SK-N-SH treated with all-trans-retinoic acid at 6 μM for 48 hours (cell line): ENCODE measurements around the gene TMEM245.

Experiments used
- ATAC-seq: fragments of 200-7000 bp; cut with Tn5 transposase; 3 replicates; pipeline ENCODE4 v1.9.1; 2020; ENCODE audit warnings: mild to moderate bottlenecking, moderate library complexity
- ARNTL ChIP-seq: fragments of 450-650 bp; formaldehyde crosslinking; IDR thresholded peaks from 2 replicates; pipeline ENCODE4 v1.5.0; 2020; ENCODE audit warnings: low read depth, mild to moderate bottlenecking, moderate library complexity, borderline replicate concordance
- CSDC2 ChIP-seq: fragments of 250-450 bp; sonication (Bioruptor Pico); IDR thresholded peaks from 2 replicates; pipeline ENCODE4 v1.5.0; 2020; ENCODE audit warnings: mild to moderate bottlenecking, moderate library complexity
- GLIS3 ChIP-seq: fragments of 250-450 bp; sonication (Bioruptor Pico); IDR thresholded peaks from 2 replicates; pipeline ENCODE4 v1.5.0; 2020; ENCODE audit warnings: mild to moderate bottlenecking, moderate library complexity
- ISL1 ChIP-seq: fragments of 250-450 bp; sonication (Bioruptor Pico); IDR thresholded peaks from 2 replicates; pipeline ENCODE4 v2.1.2; 2022; ENCODE audit warnings: mild to moderate bottlenecking, moderate library complexity
- OSR1 ChIP-seq: fragments of 250-450 bp; sonication (Bioruptor Pico); IDR thresholded peaks from 2 replicates; pipeline ENCODE4 v1.8.0; 2022; ENCODE audit warnings: moderate library complexity, mild to moderate bottlenecking, inconsistent platforms
- PPARA ChIP-seq: fragments of 250-450 bp; sonication (Bioruptor Pico); IDR thresholded peaks from 2 replicates; pipeline ENCODE4 v1.5.0; 2020; ENCODE audit warnings: mild to moderate bottlenecking, borderline replicate concordance
- RARB ChIP-seq: fragments of 250-450 bp; sonication (Bioruptor Pico); IDR thresholded peaks from 2 replicates; pipeline ENCODE4 v1.8.0; 2021; ENCODE audit warnings: mild to moderate bottlenecking, moderate library complexity
- SNAI2 ChIP-seq: fragments of 250-450 bp; sonication (Bioruptor Pico); IDR thresholded peaks from 2 replicates; pipeline ENCODE4 v1.5.0; 2020; ENCODE audit warnings: mild to moderate bottlenecking, moderate library complexity
- TCF4 ChIP-seq: fragments of 250-450 bp; sonication (Bioruptor Pico); IDR thresholded peaks from 2 replicates; pipeline ENCODE4 v1.8.0; 2021; ENCODE audit warnings: mild to moderate bottlenecking, moderate library complexity, borderline replicate concordance
- TOX ChIP-seq: fragments of 250-450 bp; sonication (Bioruptor Pico); IDR thresholded peaks from 2 replicates; pipeline ENCODE4 v1.8.0; 2021; ENCODE audit warnings: mild to moderate bottlenecking, moderate library complexity, borderline replicate concordance
- ZFP3 ChIP-seq: fragments of 250-450 bp; sonication (Bioruptor Pico); IDR thresholded peaks from 2 replicates; pipeline ENCODE4 v1.5.0; 2020; ENCODE audit warnings: mild to moderate bottlenecking, moderate library complexity
- ZFP30 ChIP-seq: fragments of 450-650 bp; formaldehyde crosslinking; IDR thresholded peaks from 2 replicates; pipeline ENCODE4 v1.5.0; 2022; ENCODE audit warnings: mild to moderate bottlenecking, moderate library complexity
- ZNF565 ChIP-seq: fragments of 450-650 bp; formaldehyde crosslinking; conservative IDR thresholded peaks from 2 replicates; pipeline ENCODE4 v1.5.0; 2020; ENCODE audit warnings: low read depth, mild to moderate bottlenecking, moderate library complexity
- ZNF70 ChIP-seq: fragments of 450-650 bp; formaldehyde crosslinking; IDR thresholded peaks from 2 replicates; pipeline ENCODE4 v1.5.0; 2020; ENCODE audit warnings: mild to moderate bottlenecking, moderate library complexity
- TF ChIP-seq, protein P1 (sequence below): fragments of 250-450 bp; sonication (Bioruptor Pico); IDR thresholded peaks from 2 replicates; pipeline ENCODE4 v1.8.0; 2020; ENCODE audit warnings: mild to moderate bottlenecking, moderate library complexity, borderline replicate concordance
- TF ChIP-seq, protein P2 (sequence below): fragments of 250-450 bp; sonication (Bioruptor Pico); IDR thresholded peaks from 2 replicates; pipeline ENCODE4 v1.5.1; 2021; ENCODE audit warnings: mild to moderate bottlenecking, moderate library complexity
- TF ChIP-seq, protein P3 (sequence below): fragments of 250-450 bp; sonication (Bioruptor Pico); IDR thresholded peaks from 2 replicates; pipeline ENCODE4 v1.5.1; 2020; ENCODE audit warnings: low read depth, mild to moderate bottlenecking, moderate library complexity
- TF ChIP-seq, protein P4 (sequence below): fragments of 250-450 bp; sonication (Bioruptor Pico); IDR thresholded peaks from 2 replicates; pipeline ENCODE4 v1.8.0; 2021; ENCODE audit warnings: low read depth, mild to moderate bottlenecking, moderate library complexity, borderline replicate concordance

Gene TMEM245

DNA sequence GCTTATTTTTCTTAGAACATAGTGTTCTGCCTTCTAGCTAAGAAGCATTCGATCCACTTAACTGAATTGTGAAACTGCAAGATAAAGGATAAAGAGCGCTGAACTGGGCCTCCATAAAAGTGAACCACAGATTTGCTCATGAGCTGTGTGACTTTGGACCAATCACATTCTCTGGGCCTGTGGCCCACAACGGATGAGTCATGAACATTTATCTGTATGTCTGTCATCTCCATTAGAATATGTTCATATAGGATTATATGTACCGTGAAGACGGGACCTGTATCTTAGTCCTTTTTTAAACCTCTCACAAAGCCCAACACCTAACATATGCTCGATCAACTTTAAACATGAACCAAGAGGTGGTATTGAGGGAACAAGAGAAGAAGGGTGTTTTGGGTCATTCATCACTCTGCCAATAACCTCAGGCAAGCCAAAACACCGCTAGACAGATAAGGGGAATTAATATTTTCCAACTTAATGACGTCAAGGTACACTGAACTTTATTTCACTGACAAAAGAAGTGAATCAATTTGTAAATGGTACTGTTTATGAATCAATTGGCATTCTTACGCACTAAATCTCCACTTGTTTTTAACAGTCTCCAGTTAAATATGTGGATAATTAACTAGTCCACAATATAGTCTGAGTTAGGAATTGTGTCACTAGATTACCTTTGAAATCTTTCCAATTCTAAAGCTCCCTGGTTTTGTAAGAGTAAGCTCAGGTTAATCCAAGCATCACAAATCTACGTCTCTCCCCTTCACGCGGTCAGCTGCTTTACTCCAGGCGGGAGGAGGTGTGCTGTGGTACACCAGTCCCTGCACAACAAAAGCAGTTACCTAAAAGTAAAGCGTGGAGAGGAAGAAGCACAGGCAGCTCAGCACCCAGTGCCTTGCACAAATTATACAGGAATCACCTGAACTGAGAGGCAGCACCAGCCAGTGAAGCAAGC, 1.6 kb downstream of the TMEM245 start:
- TF ChIP-seq, protein P1, sequence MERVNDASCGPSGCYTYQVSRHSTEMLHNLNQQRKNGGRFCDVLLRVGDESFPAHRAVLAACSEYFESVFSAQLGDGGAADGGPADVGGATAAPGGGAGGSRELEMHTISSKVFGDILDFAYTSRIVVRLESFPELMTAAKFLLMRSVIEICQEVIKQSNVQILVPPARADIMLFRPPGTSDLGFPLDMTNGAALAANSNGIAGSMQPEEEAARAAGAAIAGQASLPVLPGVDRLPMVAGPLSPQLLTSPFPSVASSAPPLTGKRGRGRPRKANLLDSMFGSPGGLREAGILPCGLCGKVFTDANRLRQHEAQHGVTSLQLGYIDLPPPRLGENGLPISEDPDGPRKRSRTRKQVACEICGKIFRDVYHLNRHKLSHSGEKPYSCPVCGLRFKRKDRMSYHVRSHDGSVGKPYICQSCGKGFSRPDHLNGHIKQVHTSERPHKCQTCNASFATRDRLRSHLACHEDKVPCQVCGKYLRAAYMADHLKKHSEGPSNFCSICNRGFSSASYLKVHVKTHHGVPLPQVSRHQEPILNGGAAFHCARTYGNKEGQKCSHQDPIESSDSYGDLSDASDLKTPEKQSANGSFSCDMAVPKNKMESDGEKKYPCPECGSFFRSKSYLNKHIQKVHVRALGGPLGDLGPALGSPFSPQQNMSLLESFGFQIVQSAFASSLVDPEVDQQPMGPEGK (CRISPR knock-in tag) = no peak
- peak; percentile 73 for TF ChIP-seq ZFP30 (CRISPR knock-in tag)
- TF ChIP-seq ISL1 (CRISPR knock-in tag) = 0 out of 2 replicates have a peak, but pooled peaks have one; percentile 11
- no peak for TF ChIP-seq ARNTL (CRISPR knock-in tag)
- peak; percentile 51 for ATAC-seq

DNA sequence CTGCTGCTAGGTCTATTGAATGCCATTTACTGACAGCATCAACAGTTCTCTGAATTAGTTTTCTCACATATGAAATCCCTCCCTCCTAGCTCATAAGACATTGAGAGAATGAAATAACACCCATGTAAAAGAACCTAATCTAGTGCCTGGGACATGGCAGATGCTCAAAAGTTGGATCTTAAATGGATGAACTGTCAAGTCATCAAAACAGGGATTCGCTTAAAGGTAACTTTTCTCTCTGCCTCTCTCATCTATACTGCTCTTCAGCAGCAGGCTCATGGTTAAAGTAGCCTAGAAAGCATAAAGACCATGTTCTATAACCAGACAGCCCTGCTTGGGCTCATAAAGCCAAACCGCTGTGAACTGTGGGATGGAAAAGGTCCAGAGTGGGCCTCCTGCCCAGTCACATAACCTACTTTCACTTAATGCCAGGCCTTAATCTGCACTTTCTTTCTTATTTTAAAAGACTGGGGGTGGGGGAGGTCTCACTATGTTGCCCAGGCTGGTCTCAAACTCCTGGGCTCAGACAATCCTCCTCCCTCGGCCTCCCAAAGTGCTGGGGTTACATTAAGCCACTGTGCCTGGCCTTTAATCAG, 3.7 kb downstream of the TMEM245 start:
- TF ChIP-seq TCF4 (CRISPR knock-in tag) = no peak
- no peak for TF ChIP-seq ARNTL (CRISPR knock-in tag)
- TF ChIP-seq, protein P2, sequence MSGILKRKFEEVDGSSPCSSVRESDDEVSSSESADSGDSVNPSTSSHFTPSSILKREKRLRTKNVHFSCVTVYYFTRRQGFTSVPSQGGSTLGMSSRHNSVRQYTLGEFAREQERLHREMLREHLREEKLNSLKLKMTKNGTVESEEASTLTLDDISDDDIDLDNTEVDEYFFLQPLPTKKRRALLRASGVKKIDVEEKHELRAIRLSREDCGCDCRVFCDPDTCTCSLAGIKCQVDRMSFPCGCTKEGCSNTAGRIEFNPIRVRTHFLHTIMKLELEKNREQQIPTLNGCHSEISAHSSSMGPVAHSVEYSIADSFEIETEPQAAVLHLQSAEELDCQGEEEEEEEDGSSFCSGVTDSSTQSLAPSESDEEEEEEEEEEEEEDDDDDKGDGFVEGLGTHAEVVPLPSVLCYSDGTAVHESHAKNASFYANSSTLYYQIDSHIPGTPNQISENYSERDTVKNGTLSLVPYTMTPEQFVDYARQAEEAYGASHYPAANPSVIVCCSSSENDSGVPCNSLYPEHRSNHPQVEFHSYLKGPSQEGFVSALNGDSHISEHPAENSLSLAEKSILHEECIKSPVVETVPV = no peak
- TF ChIP-seq PPARA (CRISPR knock-in tag) = no peak
- TF ChIP-seq ZNF565 = no peak
- ATAC-seq = no peak

DNA sequence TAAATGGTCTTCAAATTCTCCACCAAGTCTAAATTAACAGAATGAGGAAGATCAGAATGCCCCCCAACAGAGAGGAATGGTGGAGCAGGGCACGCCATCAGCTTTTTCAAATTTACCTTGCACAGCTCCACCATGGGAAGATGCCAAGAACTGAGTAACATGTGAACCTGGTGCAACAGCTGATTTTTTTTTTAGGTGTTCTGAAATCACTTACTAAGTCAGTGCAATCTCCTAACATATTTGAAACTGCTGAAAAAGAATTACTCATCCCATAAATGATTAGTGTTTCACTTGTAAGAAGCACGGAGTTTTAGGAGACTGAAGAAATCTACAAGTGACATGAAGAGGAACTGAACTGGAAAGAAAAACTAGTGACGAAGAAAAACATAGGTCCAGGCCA, 5.1 kb downstream of the TMEM245 start:
- no peak for TF ChIP-seq RARB
- no peak for TF ChIP-seq ZNF565
- TF ChIP-seq SNAI2 (CRISPR knock-in tag) = no peak
- TF ChIP-seq ZFP30 (CRISPR knock-in tag) = no peak
- TF ChIP-seq, protein P1 (CRISPR knock-in tag) = no peak
- TF ChIP-seq, protein P3, sequence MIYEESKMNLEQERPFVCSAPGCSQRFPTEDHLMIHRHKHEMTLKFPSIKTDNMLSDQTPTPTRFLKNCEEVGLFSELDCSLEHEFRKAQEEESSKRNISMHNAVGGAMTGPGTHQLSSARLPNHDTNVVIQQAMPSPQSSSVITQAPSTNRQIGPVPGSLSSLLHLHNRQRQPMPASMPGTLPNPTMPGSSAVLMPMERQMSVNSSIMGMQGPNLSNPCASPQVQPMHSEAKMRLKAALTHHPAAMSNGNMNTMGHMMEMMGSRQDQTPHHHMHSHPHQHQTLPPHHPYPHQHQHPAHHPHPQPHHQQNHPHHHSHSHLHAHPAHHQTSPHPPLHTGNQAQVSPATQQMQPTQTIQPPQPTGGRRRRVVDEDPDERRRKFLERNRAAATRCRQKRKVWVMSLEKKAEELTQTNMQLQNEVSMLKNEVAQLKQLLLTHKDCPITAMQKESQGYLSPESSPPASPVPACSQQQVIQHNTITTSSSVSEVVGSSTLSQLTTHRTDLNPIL = no peak
- TF ChIP-seq OSR1 (CRISPR knock-in tag) = no peak
- TF ChIP-seq TCF4 (CRISPR knock-in tag) = no peak
- no peak for TF ChIP-seq ZFP3 (CRISPR knock-in tag)
- TF ChIP-seq CSDC2 (CRISPR knock-in tag) = no peak
- TF ChIP-seq, protein P2 = no peak
- no peak for TF ChIP-seq TOX (CRISPR knock-in tag)
- TF ChIP-seq, protein P4, sequence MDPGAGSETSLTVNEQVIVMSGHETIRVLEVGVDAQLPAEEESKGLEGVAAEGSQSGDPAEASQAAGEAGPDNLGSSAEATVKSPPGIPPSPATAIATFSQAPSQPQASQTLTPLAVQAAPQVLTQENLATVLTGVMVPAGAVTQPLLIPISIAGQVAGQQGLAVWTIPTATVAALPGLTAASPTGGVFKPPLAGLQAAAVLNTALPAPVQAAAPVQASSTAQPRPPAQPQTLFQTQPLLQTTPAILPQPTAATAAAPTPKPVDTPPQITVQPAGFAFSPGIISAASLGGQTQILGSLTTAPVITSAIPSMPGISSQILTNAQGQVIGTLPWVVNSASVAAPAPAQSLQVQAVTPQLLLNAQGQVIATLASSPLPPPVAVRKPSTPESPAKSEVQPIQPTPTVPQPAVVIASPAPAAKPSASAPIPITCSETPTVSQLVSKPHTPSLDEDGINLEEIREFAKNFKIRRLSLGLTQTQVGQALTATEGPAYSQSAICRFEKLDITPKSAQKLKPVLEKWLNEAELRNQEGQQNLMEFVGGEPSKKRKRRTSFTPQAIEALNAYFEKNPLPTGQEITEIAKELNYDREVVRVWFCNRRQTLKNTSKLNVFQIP (CRISPR knock-in tag) = no peak
- TF ChIP-seq ZNF70 (CRISPR knock-in tag) = no peak
- TF ChIP-seq GLIS3 (CRISPR knock-in tag) = no peak
- no peak for TF ChIP-seq PPARA (CRISPR knock-in tag)
- no peak for ATAC-seq
